Heart left ventricle (tissue), 13 donors: ENCODE results near the gene MAPK14.

Source experiments
- CTCF ChIP-seq, 12 donors: fragments of 200-600 bp; sonication (generic) in 4 of 12; IDR thresholded peaks; one replicate each; pipeline versions ENCODE4 v1.5.0 to v1.8.0; 2018 to 2022; ENCODE audit warnings: antibody characterized with exemption in 12 of 12, mild to moderate bottlenecking in 5 of 12
- POLR2A ChIP-seq, 2 donors: fragments of 450-650 bp; IDR thresholded peaks; one replicate each; pipeline ENCODE4 v1.6.1; 2017; ENCODE audit warnings: antibody characterized with exemption in 2 of 2, mild to moderate bottlenecking in 2 of 2, moderate library complexity in 2 of 2
- donor health status: ischemic (EF 13 %, LVEDD 7.1; RV severe dilation, severe dysfunction).
- donor health status: DM: no; HTN: yes; CAD: no.
- donor health status: DM: no; HTN: no; CAD: no.
- donor health status: ischemic (EF 25% LVEDD 6.9; RV normal size, moderate dysfunction).
- donor health status: ischemic (EF 25% LVEDD 5.7; RV mildly dilated, moderate dysfunction).
- donor health status: ischemic (EF 35%, LVEDD 5.7; RV mildly dilated, moderate dysfunction).
- donor health status: nonischemic (EF 11% LVEDD 7.7; RV severe dilation, severe dysfunction).
- donor health status: DM: yes; HTN: yes; CAD: no.
- donor health status: PGD.
- donor health status: ischemic (EF 29% LVEDD 5.4; RV normal size, mild dysfunction).
- donor health status: nonischemic (EF 23%, LVEDD 6.1; RV moderate dilation, normal function).

GRCh38 chr6:36104836-36105235, 77.2 kb downstream of the MAPK14 start:
- TF ChIP-seq POLR2A (IDR thresholded peaks at IDR 0.05) (no peak), CTCF (IDR thresholded peaks at IDR 0.05) (no peak)
